LNCAP (cell line): ENCODE results near the gene TSPAN1.

Source experiments
- CTCF ChIP-seq: fragments of 450-650 bp; IDR thresholded peaks from 2 replicates; pipeline ENCODE4 v1.5.1; 2017; ENCODE audit warnings: mild to moderate bottlenecking

The TSPAN1 gene

GRCh38 chr1:46183926-46184557 lies 9.2 kb downstream of the TSPAN1 start:
- no peak for TF ChIP-seq CTCF

GRCh38 chr1:46184920-46185658 lies 10.2 kb downstream of the TSPAN1 start:
- TF ChIP-seq CTCF = no peak

GRCh38 chr1:46186076-46186475 lies 11.2 kb downstream of the TSPAN1 start:
- no peak for TF ChIP-seq CTCF

- no peak for TF ChIP-seq CTCF
Observed at GRCh38 chr1:46187106-46187869, 12.4 kb downstream of the TSPAN1 start.

- TF ChIP-seq CTCF = no peak
Observed at GRCh38 chr1:46188295-46189030, 13.6 kb downstream of the TSPAN1 start.

DNA sequence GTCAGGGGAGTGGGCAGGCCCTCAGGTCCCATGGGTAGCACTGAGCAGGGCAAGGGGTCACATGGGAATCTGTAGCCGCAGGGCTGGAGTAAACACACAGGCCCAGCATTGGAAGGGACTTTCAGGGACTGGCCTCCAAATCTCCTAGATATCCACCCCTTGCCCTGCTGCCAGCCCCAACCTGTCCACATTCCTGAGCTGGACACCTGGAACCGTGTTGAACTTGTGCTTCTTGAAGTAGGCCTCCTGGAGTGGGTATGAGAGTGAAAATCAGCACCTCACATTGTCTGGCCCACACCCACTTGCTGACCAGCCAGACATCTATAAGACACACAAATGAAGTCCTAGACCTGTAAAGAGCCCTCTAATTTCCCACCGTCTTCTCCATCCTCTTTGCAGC lies 15.7 kb downstream of the TSPAN1 start:
- TF ChIP-seq CTCF = no peak

DNA sequence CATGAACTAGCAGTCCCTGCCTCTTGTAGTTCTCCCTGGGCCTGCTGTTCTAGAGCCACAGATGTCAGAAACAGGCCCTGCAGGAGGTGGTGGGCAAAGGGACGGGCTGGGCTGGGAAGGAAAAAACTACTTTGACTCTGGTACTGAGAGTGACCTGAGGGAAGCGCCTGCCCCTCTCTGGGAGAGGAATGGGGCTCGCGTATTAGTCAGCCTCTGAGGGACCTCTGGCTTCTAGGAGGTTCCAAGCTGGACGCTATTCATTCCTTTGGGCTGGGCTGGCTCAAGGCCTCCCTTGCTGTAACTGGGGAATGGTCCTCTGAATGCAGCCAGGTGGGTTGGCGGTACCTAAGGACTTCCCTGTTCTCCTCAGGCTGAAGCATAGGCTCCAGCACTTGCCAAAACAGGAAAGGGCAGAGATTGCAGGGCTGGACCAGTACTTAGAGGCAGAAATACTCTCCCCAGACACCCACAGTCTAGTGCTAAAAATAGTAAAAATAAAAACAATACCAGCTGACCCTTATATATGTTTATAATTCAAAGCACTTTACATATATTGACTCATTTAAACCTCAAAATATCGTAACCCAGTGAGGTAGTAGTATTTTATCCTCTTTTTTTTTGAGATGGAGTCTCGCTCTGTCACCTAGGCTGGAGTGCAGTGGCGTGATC lies 16.3 kb downstream of the TSPAN1 start:
- TF ChIP-seq CTCF = no peak
